H9 (cell line): ENCODE data around the gene C1orf56. TPM values are rescaled to one million over a fixed set of nuclear protein-coding genes. Genes with fewer than 3 reads are reported as not detected.

ENCODE experiments used
- DNase-seq: peaks from one replicate; pipeline ENCODE4 v3.0.0-alpha.2; 2017
- H2AFZ ChIP-seq: one replicate; pipeline ENCODE4 v1.6.1; 2013; ENCODE audit warnings: mild to moderate bottlenecking, low read length, control low read depth, moderate library complexity
- H2AK5ac ChIP-seq: 2 replicates; pipeline ENCODE4 v1.6.1; 2013; ENCODE audit warnings: low read length, control low read depth, mixed read lengths; ENCODE audit not compliant: insufficient read length
- H2BK120ac ChIP-seq: one replicate; pipeline ENCODE4 v1.6.1; 2013; ENCODE audit warnings: low read depth, mild to moderate bottlenecking, low read length, control low read depth, inconsistent platforms; ENCODE audit not compliant: poor library complexity, severe bottlenecking
- H2BK12ac ChIP-seq: 2 replicates; pipeline ENCODE4 v1.6.1; 2013; ENCODE audit warnings: low read length, control low read depth, mixed read lengths, low read depth; ENCODE audit not compliant: insufficient read length
- H2BK15ac ChIP-seq: 2 replicates; pipeline ENCODE4 v1.6.1; 2013; ENCODE audit warnings: low read depth, low read length, control low read depth
- H2BK20ac ChIP-seq: one replicate; pipeline ENCODE4 v1.6.1; 2013; ENCODE audit warnings: low read depth, mild to moderate bottlenecking, low read length, control low read depth, inconsistent platforms; ENCODE audit not compliant: poor library complexity, severe bottlenecking
- H2BK5ac ChIP-seq: 2 replicates; pipeline ENCODE4 v1.6.1; 2013; ENCODE audit warnings: low read length, control low read depth, mixed read lengths; ENCODE audit not compliant: insufficient read length
- H3K14ac ChIP-seq: 2 replicates; pipeline ENCODE4 v1.6.1; 2013; ENCODE audit warnings: low read length, control low read depth; ENCODE audit not compliant: insufficient read depth
- H3K18ac ChIP-seq: 2 replicates; pipeline ENCODE4 v1.6.1; 2013; ENCODE audit warnings: low read depth, mild to moderate bottlenecking, mixed read lengths, low read length, control low read depth; ENCODE audit not compliant: insufficient read length
- H3K23ac ChIP-seq: 2 replicates; pipeline ENCODE4 v1.6.1; 2013; ENCODE audit warnings: low read length, control low read depth, mixed read lengths, low read depth; ENCODE audit not compliant: insufficient read length
- H3K23me2 ChIP-seq: 2 replicates; pipeline ENCODE4 v1.6.1; 2013; ENCODE audit warnings: low read depth, mild to moderate bottlenecking, mixed read lengths, low read length, control low read depth; ENCODE audit not compliant: insufficient read length, poor library complexity, severe bottlenecking
- H3K27ac ChIP-seq: 2 replicates; pipeline ENCODE4 v1.5.1; 2013; ENCODE audit warnings: low read length, control low read depth, mixed read lengths, low read depth; ENCODE audit not compliant: insufficient read length
- H3K27me3 ChIP-seq: 2 replicates; pipeline ENCODE4 v1.6.1; 2013; ENCODE audit warnings: low read length, control low read depth, inconsistent platforms; ENCODE audit not compliant: insufficient read depth
- H3K4ac ChIP-seq: 2 replicates; pipeline ENCODE4 v1.6.1; 2013; ENCODE audit warnings: low read depth, mild to moderate bottlenecking, control low read depth, inconsistent platforms, low read length, moderate library complexity
- H3K4me1 ChIP-seq: 2 replicates; pipeline ENCODE4 v1.6.1; 2013; ENCODE audit warnings: low read length, control low read depth, inconsistent platforms; ENCODE audit not compliant: insufficient read depth
- H3K4me2 ChIP-seq: 2 replicates; pipeline ENCODE4 v1.6.1; 2013; ENCODE audit warnings: low read length, control low read depth, mixed read lengths; ENCODE audit not compliant: insufficient read length, insufficient read depth
- H3K56ac ChIP-seq: 2 replicates; pipeline ENCODE4 v1.6.1; 2013; ENCODE audit warnings: low read depth, mild to moderate bottlenecking, mixed read lengths, low read length, control low read depth; ENCODE audit not compliant: insufficient read length
- H3K79me1 ChIP-seq: 2 replicates; pipeline ENCODE4 v1.6.1; 2013; ENCODE audit warnings: low read depth, mild to moderate bottlenecking, moderate library complexity, low read length, control low read depth, inconsistent platforms; ENCODE audit not compliant: insufficient read depth, poor library complexity, severe bottlenecking
- H3K79me2 ChIP-seq: 2 replicates; pipeline ENCODE4 v1.6.1; 2013; ENCODE audit warnings: low read length, control low read depth, inconsistent platforms; ENCODE audit not compliant: insufficient read depth
- H3K9ac ChIP-seq: 2 replicates; pipeline ENCODE4 v1.6.1; 2013; ENCODE audit warnings: low read length, control low read depth, mixed read lengths; ENCODE audit not compliant: insufficient read length; ENCODE audit errors: extremely low read depth
- H3K9me3 ChIP-seq: one replicate; pipeline ENCODE4 v1.6.1; 2013; ENCODE audit warnings: low read depth, low read length, inconsistent platforms; ENCODE audit not compliant: control insufficient read depth
- H3T11ph ChIP-seq: one replicate; pipeline ENCODE4 v1.6.1; 2013; ENCODE audit warnings: mild to moderate bottlenecking, low read length, control low read depth, inconsistent platforms
- H4K20me1 ChIP-seq: one replicate; pipeline ENCODE4 v1.6.1; 2013; ENCODE audit not compliant: control insufficient read depth, insufficient read length, insufficient read depth
- H4K5ac ChIP-seq: 2 replicates; pipeline ENCODE4 v1.6.1; 2013; ENCODE audit warnings: low read depth, mild to moderate bottlenecking, mixed read lengths, low read length, control low read depth; ENCODE audit not compliant: insufficient read length
- H4K8ac ChIP-seq: replicated peaks from 2 replicates; pipeline ENCODE4 v1.6.1; 2013; ENCODE audit warnings: low read length, control low read depth, mixed read lengths, low read depth; ENCODE audit not compliant: insufficient read length
- H4K91ac ChIP-seq: 2 replicates; pipeline ENCODE4 v1.6.1; 2013; ENCODE audit warnings: low read depth, mild to moderate bottlenecking, moderate library complexity, mixed read lengths, low read length, control low read depth; ENCODE audit not compliant: insufficient read length
- H3K27ac Mint-ChIP-seq, 3 experiments: 2 replicates in 2 of 3; 3 replicates in 1 of 3; pipeline ENCODE4 v1.8.0; 2020 to 2021; ENCODE audit warnings: mixed read lengths in 3 of 3, mild to moderate bottlenecking in 1 of 3, moderate library complexity in 1 of 3
- H3K27me3 Mint-ChIP-seq: 2 replicates; pipeline ENCODE4 v1.8.0; 2021; ENCODE audit warnings: low read depth, mild to moderate bottlenecking, moderate library complexity, mixed read lengths
- H3K36me3 Mint-ChIP-seq, 3 experiments: 2 replicates in 2 of 3; 3 replicates in 1 of 3; pipeline ENCODE4 v1.8.0; 2020 to 2021; ENCODE audit warnings: low read depth in 3 of 3, mixed read lengths in 3 of 3; ENCODE audit not compliant: insufficient read depth in 1 of 3
- H3K4me1 Mint-ChIP-seq, 2 experiments: 2 replicates each; pipeline ENCODE4 v1.8.0; 2020; ENCODE audit warnings: mixed read lengths in 2 of 2
- H3K4me3 Mint-ChIP-seq, 2 experiments: 2 replicates in 1 of 2; 3 replicates in 1 of 2; pipeline ENCODE4 v1.8.0; 2020 to 2021; ENCODE audit warnings: mild to moderate bottlenecking in 2 of 2, mixed read lengths in 2 of 2, moderate library complexity in 1 of 2
- H3K9me3 Mint-ChIP-seq, 2 experiments: 2 replicates in 1 of 2; 3 replicates in 1 of 2; pipeline ENCODE4 v1.8.0; 2020; ENCODE audit warnings: mild to moderate bottlenecking in 2 of 2, mixed read lengths in 2 of 2, moderate library complexity in 1 of 2
- CTCF ChIP-seq: fragments of 200-600 bp; sonication (generic); conservative IDR thresholded peaks from 3 replicates; pipeline ENCODE4 v1.8.0; 2021; ENCODE audit warnings: antibody characterized with exemption, mild to moderate bottlenecking
- WGBS: extraction: QIAGEN DNeasy Blood & Tissue Kit; methylation state at CpG from one replicate; pipeline ENCODE4 v1.1.7; 2013; ENCODE audit warnings: missing lambda C conversion rate, low lambda C conversion rate, mixed read lengths; ENCODE audit not compliant: insufficient read length; ENCODE audit errors: extremely low coverage; 5-methylcytosine and 5-hydroxymethylcytosine counted together
- total RNA-seq: library from RNA; stranded (reverse); gene quantifications from 2 replicates; pipeline ENCODE4 v1.2.1, GENCODE V29; 2021

The C1orf56 gene
- total RNA-seq, 1 experiment from 2014 or later = 4.8 TPM

GRCh38 chr1:151098126-151098525 is 50.6 kb downstream of the C1orf56 start:
- Histone ChIP-seq H3K79me1 (no peaks in the 10 kb centered on the region), H3K27me3 (no peaks in the 10 kb centered on the region), H2BK120ac (no peak overlapping the region), H3K4me2 (no peak overlapping the region), H3T11ph (no peak overlapping the region), H3K9me3 (no peaks in the 10 kb centered on the region), H3K14ac (no peak overlapping the region), H4K91ac (no peak overlapping the region), H3K23ac (no peak overlapping the region), H3K4ac (no peak overlapping the region), H3K23me2 (no peaks in the 10 kb centered on the region), H3K18ac (no peak overlapping the region), H2BK15ac (no peak overlapping the region), H2BK20ac (no peak overlapping the region), H2AK5ac (no peak overlapping the region), H3K56ac (no peak overlapping the region), H3K9ac (no peak overlapping the region), H4K20me1 (no peaks in the 10 kb centered on the region), H3K4me1 (no peaks in the 10 kb centered on the region), H3K27ac (no peak overlapping the region), H2AFZ (no peak overlapping the region), H2BK5ac (no peak overlapping the region), H2BK12ac (no peak overlapping the region), H3K79me2 (no peaks in the 10 kb centered on the region), H4K5ac (no peak overlapping the region), H4K8ac (no peak overlapping the region)
- DNase-seq = no peak
- no peaks in the 10 kb centered on the region for H3K9me3 Mint-ChIP-seq
- TF ChIP-seq CTCF = no peak
- no peaks in the 10 kb centered on the region for H3K27me3 Mint-ChIP-seq
- H3K27ac Mint-ChIP-seq = no peak overlapping the region
- H3K36me3 Mint-ChIP-seq = no peaks in the 10 kb centered on the region
- no peaks in the 10 kb centered on the region for H3K4me1 Mint-ChIP-seq
- no peak overlapping the region for H3K4me3 Mint-ChIP-seq
- no CpG with 5 or more reads among the region's 1 CpG for WGBS

Other genes starting within 250 kb of the C1orf56 start
- 4.2 and 4.3 TPM in 2 replicates for gene CTSK, start 239.5 kb upstream of the C1orf56 start, total RNA-seq
- 19.1 and 22.7 TPM in 2 replicates for gene ARNT, start 171.2 kb upstream of the C1orf56 start, total RNA-seq
- gene CTXND2, start 160.6 kb upstream of the C1orf56 start, total RNA-seq = not detected in 2 replicates
- gene SETDB1, start 121.4 kb upstream of the C1orf56 start, total RNA-seq = 62.1 and 62.7 TPM in 2 replicates
- gene CERS2, start 72.9 kb upstream of the C1orf56 start, total RNA-seq = 201 and 209 TPM in 2 replicates
- gene ANXA9, start 65.5 kb upstream of the C1orf56 start, total RNA-seq = 0.81 and 0.92 TPM in 2 replicates
- 6.4 and 6.8 TPM in 2 replicates for gene MINDY1, start 40.8 kb upstream of the C1orf56 start, total RNA-seq
- gene PRUNE1, start 39.3 kb upstream of the C1orf56 start, total RNA-seq = 21.0 and 22.3 TPM in 2 replicates
- gene BNIPL, start 11.2 kb upstream of the C1orf56 start, total RNA-seq = 1.2 and 1.5 TPM in 2 replicates
- 83.9 and 87.3 TPM in 2 replicates for gene CDC42SE1, start 11.9 kb downstream of the C1orf56 start, total RNA-seq
- 13.0 and 13.2 TPM in 2 replicates for gene MLLT11, start 12.6 kb downstream of the C1orf56 start, total RNA-seq
- gene GABPB2, start 23.0 kb downstream of the C1orf56 start, total RNA-seq = 3.8 and 4.1 TPM in 2 replicates
- gene SEMA6C, start 98.9 kb downstream of the C1orf56 start, total RNA-seq = 11.5 and 12.3 TPM in 2 replicates
- gene TNFAIP8L2, start 108.9 kb downstream of the C1orf56 start, total RNA-seq = not detected in 2 replicates
- 5.8 and 6.7 TPM in 2 replicates for gene LYSMD1, start 118.2 kb downstream of the C1orf56 start, total RNA-seq
- gene SCNM1, start 118.4 kb downstream of the C1orf56 start, total RNA-seq = 54.1 and 60.5 TPM in 2 replicates
- gene TMOD4, start 128.2 kb downstream of the C1orf56 start, total RNA-seq = 0.42 and 1.6 TPM in 2 replicates
- 90.3 and 91.4 TPM in 2 replicates for gene VPS72, start 142.4 kb downstream of the C1orf56 start, total RNA-seq
- gene PIP5K1A, start 150.8 kb downstream of the C1orf56 start, total RNA-seq = 94.6 and 101 TPM in 2 replicates
- gene PSMD4, start 207.0 kb downstream of the C1orf56 start, total RNA-seq = 205 and 207 TPM in 2 replicates
- 52.9 and 58.2 TPM in 2 replicates for gene ZNF687, start 234.5 kb downstream of the C1orf56 start, total RNA-seq